Measurements from ENCODE around the gene CLDN19.

Gene CLDN19

GRCh38 chr1:42762269-42762668 lies 22.2 kb upstream of the CLDN19 start:
- Histone ChIP-seq H3K4me2 (ENCODE audit: low read length) (no peak overlapping the region), H3K27me3 (ENCODE audit: low read depth, low read length) (no peaks in the 10 kb centered on the region), H3K36me3 (replicated peaks; ENCODE audit: low read depth, low read length) (no peaks in the 10 kb centered on the region), H3K9me3 (ENCODE audit: insufficient read depth, low read length) (no peaks in the 10 kb centered on the region), H3K4me1 (ENCODE audit: low read length) (peaks cover 8% of the 10 kb centered on the region), H2AFZ (ENCODE audit: low read depth, low read length) (no peak overlapping the region), H3K9ac (ENCODE audit: low read length) (no peak overlapping the region), H4K20me1 (ENCODE audit: insufficient read depth, low read length) (peaks cover 9% of the 10 kb centered on the region), H3K79me2 (ENCODE audit: low read length) (peaks cover 25% of the 10 kb centered on the region), H3K4me3 (ENCODE audit: low read length) (no peak overlapping the region), H3K27ac (ENCODE audit: low read length) (no peak overlapping the region)
- no peak for TF ChIP-seq EZH2phosphoT487 (IDR thresholded peaks at IDR 0.05; ENCODE audit: low read depth)
- no peak for TF ChIP-seq CTCF (IDR thresholded peaks at IDR 0.05; ENCODE audit: low read depth, low read length)

GRCh38 chr1:42761567-42761966 lies 21.5 kb upstream of the CLDN19 start:
- H3K9ac ChIP-seq (ENCODE audit: low read length): no peak overlapping the region
- H3K79me2 ChIP-seq (ENCODE audit: low read length): peaks cover 22% of the 10 kb centered on the region
- no peak overlapping the region for H3K27ac ChIP-seq (ENCODE audit: low read length)
- no peak overlapping the region for H2AFZ ChIP-seq (ENCODE audit: low read depth, low read length)
- H3K36me3 ChIP-seq (replicated peaks; ENCODE audit: low read depth, low read length): no peaks in the 10 kb centered on the region
- H3K9me3 ChIP-seq (ENCODE audit: insufficient read depth, low read length): no peaks in the 10 kb centered on the region
- TF ChIP-seq EZH2phosphoT487 (IDR thresholded peaks at IDR 0.05; ENCODE audit: low read depth) (no peak), CTCF (IDR thresholded peaks at IDR 0.05; ENCODE audit: low read depth, low read length) (no peak)
- H3K27me3 ChIP-seq (ENCODE audit: low read depth, low read length): no peaks in the 10 kb centered on the region
- H3K4me2 ChIP-seq (ENCODE audit: low read length): no peak overlapping the region
- H4K20me1 ChIP-seq (ENCODE audit: insufficient read depth, low read length): peaks cover 9% of the 10 kb centered on the region
- no peak overlapping the region for H3K4me3 ChIP-seq (ENCODE audit: low read length)
- peaks cover 8% of the 10 kb centered on the region for H3K4me1 ChIP-seq (ENCODE audit: low read length)

- Histone ChIP-seq H3K36me3 (replicated peaks; ENCODE audit: low read depth, low read length) (no peaks in the 10 kb centered on the region), H3K79me2 (ENCODE audit: low read length) (no peaks in the 10 kb centered on the region), H3K4me1 (ENCODE audit: low read length) (no peaks in the 10 kb centered on the region)
These were observed 19.1 kb upstream of the CLDN19 start for GRCh38 chr1:42759114-42759513.

GRCh38 chr1:42758641-42759040 lies 18.6 kb upstream of the CLDN19 start:
- Histone ChIP-seq H3K27me3 (ENCODE audit: low read depth, low read length) (no peaks in the 10 kb centered on the region), H3K79me2 (ENCODE audit: low read length) (no peaks in the 10 kb centered on the region), H3K4me2 (ENCODE audit: low read length) (no peak overlapping the region), H3K36me3 (replicated peaks; ENCODE audit: low read depth, low read length) (no peaks in the 10 kb centered on the region), H3K4me3 (ENCODE audit: low read length) (no peak overlapping the region), H2AFZ (ENCODE audit: low read depth, low read length) (no peak overlapping the region), H3K4me1 (ENCODE audit: low read length) (no peaks in the 10 kb centered on the region), H3K27ac (ENCODE audit: low read length) (no peak overlapping the region), H4K20me1 (ENCODE audit: insufficient read depth, low read length) (no peaks in the 10 kb centered on the region), H3K9ac (ENCODE audit: low read length) (no peak overlapping the region), H3K9me3 (ENCODE audit: insufficient read depth, low read length) (no peaks in the 10 kb centered on the region)
- TF ChIP-seq CTCF (IDR thresholded peaks at IDR 0.05; ENCODE audit: low read depth, low read length): no peak
- TF ChIP-seq EZH2phosphoT487 (IDR thresholded peaks at IDR 0.05; ENCODE audit: low read depth): no peak

More at GRCh38 chr1:42759114-42759513, 19.1 kb upstream of the CLDN19 start:
- H3K27me3 ChIP-seq (ENCODE audit: low read depth, low read length): no peaks in the 10 kb centered on the region
- no peak overlapping the region for H3K4me3 ChIP-seq (ENCODE audit: low read length)
- H3K27ac ChIP-seq (ENCODE audit: low read length): no peak overlapping the region
- no peaks in the 10 kb centered on the region for H4K20me1 ChIP-seq (ENCODE audit: insufficient read depth, low read length)
- H2AFZ ChIP-seq (ENCODE audit: low read depth, low read length): no peak overlapping the region
- H3K9me3 ChIP-seq (ENCODE audit: insufficient read depth, low read length): no peaks in the 10 kb centered on the region
- TF ChIP-seq EZH2phosphoT487 (IDR thresholded peaks at IDR 0.05; ENCODE audit: low read depth): no peak
- TF ChIP-seq CTCF (IDR thresholded peaks at IDR 0.05; ENCODE audit: low read depth, low read length): no peak
- no peak overlapping the region for H3K4me2 ChIP-seq (ENCODE audit: low read length)
- H3K9ac ChIP-seq (ENCODE audit: low read length): no peak overlapping the region

All from OCI-LY3 (cell line).